Testis (tissue), 3 donors: ENCODE measurements around the gene THEMIS. TPM values are rescaled to one million over a fixed set of nuclear protein-coding genes. Genes with fewer than 3 reads are reported as not detected.

Experiments used
- DNase-seq: peaks from one replicate; pipeline ENCODE4 v3.0.0-alpha.2; 2019
- H3K27ac ChIP-seq, 2 donors: fragments of 200-600 bp; sonication (generic); one replicate each; pipeline ENCODE4 v1.5.1; 2019
- H3K27me3 ChIP-seq: fragments of 200-600 bp; sonication (generic); one replicate; pipeline ENCODE4 v1.5.1; 2019
- H3K36me3 ChIP-seq: fragments of 200-600 bp; sonication (generic); one replicate; pipeline ENCODE4 v1.5.1; 2017; ENCODE audit warnings: low read depth; ENCODE audit errors: missing control alignments
- H3K4me1 ChIP-seq: fragments of 200-600 bp; sonication (generic); one replicate; pipeline ENCODE4 v1.5.1; 2019
- H3K4me3 ChIP-seq, 2 donors: fragments of 200-600 bp; sonication (generic); one replicate each; pipeline ENCODE4 v1.5.1; 2017 to 2019
- H3K9me3 ChIP-seq: fragments of 200-600 bp; sonication (generic); one replicate; pipeline ENCODE4 v1.5.1; 2017
- POLR2A ChIP-seq: fragments of 450-650 bp; IDR thresholded peaks from one replicate; pipeline ENCODE4 v1.6.1; 2017; ENCODE audit warnings: antibody characterized with exemption, mild to moderate bottlenecking, moderate library complexity
- WGBS, 2 donors: methylation state at CpG; one replicate each; pipeline ENCODE4 v1.1.5; 2018; 5-methylcytosine and 5-hydroxymethylcytosine counted together
- intact Hi-C: fragments of 100-400 bp; cut with DNase I; formaldehyde crosslinking; loops from one replicate; pipeline ENCODE4 v1.15.1; 2023; ENCODE audit warnings: low total_unique reads
- polyA plus RNA-seq: library from polyadenylated mRNA; stranded (reverse); fragments of 350-450 nt; fragmentation: Illumina TruSeq; extraction: RNeasy Lipid Tissue Mini Kit (QIAGEN cat#74804); gene quantifications from one replicate; pipeline ENCODE4 v1.2.3, GENCODE V29; 2014; ENCODE audit warnings: low read depth, low replicate concordance; ENCODE audit not compliant: insufficient read depth
- total RNA-seq, 2 donors: library from RNA; depleted of rRNA; stranded (reverse); fragments of >200 nt; gene quantifications; one replicate each; pipeline ENCODE4 v1.2.3, GENCODE V29; 2016
- TF ChIP-seq, protein P1 (sequence below), 3 experiments: fragments of 450-650 bp in 2 of 3; fragments of 200-600 bp in 1 of 3; sonication (generic) in 1 of 3; IDR thresholded peaks; one replicate each; pipeline ENCODE4 v1.5.1; 2016 to 2019; ENCODE audit warnings: antibody characterized with exemption in 3 of 3, mild to moderate bottlenecking in 2 of 3, moderate library complexity in 1 of 3

The THEMIS gene
- total and polyA plus RNA-seq, 3 donors from 2014 or later = 0.36 to 2.1 (median 0.62) TPM

- H3K4me1 ChIP-seq = no peaks in the 10 kb centered on the region
- intact Hi-C loops = no loop called here
- no peaks in the 10 kb centered on the region for H3K9me3 ChIP-seq
- H3K36me3 ChIP-seq = no peaks in the 10 kb centered on the region
- TF ChIP-seq POLR2A = no peak
- TF ChIP-seq, protein P1, sequence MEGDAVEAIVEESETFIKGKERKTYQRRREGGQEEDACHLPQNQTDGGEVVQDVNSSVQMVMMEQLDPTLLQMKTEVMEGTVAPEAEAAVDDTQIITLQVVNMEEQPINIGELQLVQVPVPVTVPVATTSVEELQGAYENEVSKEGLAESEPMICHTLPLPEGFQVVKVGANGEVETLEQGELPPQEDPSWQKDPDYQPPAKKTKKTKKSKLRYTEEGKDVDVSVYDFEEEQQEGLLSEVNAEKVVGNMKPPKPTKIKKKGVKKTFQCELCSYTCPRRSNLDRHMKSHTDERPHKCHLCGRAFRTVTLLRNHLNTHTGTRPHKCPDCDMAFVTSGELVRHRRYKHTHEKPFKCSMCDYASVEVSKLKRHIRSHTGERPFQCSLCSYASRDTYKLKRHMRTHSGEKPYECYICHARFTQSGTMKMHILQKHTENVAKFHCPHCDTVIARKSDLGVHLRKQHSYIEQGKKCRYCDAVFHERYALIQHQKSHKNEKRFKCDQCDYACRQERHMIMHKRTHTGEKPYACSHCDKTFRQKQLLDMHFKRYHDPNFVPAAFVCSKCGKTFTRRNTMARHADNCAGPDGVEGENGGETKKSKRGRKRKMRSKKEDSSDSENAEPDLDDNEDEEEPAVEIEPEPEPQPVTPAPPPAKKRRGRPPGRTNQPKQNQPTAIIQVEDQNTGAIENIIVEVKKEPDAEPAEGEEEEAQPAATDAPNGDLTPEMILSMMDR (IDR thresholded peaks at IDR 0.05) = no peak
- no peak overlapping the region for H3K4me3 ChIP-seq
- H3K27me3 ChIP-seq = no peaks in the 10 kb centered on the region
- DNase-seq = no peak
- WGBS, 2 donors = 84 to 88% methylated on average over 3 of the region's 3 CpGs
- no peak overlapping the region for H3K27ac ChIP-seq
Observed at GRCh38 chr6:127732927-127733326, 167.9 kb downstream of the THEMIS start.

DNA sequence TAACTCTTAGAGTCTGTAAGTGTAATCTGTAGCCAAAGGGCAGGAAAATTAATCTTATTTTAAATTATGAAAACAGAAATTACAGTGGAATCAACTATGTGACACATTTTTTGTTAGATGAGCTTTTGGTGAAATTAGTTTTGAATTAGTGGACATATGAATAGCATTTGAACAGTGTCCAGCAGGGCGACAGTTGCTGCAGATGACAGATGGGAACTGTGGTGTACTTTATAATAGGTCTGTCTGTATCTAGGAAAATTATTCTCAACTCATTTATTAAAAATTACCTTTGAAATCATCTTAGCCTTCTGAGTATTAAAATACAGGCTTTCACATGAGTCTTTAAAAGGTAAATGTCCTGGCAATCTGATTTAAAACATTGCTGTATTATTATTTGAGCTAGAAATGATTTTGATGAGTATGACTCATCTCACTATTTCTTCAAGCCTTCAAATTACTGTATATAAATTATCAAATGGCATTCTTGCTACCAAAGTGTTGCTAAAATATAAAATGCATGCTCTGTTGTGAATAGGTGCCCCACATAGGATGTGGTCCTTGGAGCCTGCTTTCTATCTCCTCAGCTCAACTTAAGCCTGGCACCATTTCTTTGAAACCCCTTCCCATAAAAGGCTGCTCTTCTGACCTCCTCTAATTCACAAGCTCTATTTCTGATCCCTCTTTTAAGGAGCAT lies 173.5 kb downstream of the THEMIS start:
- no peaks in the 10 kb centered on the region for H3K9me3 ChIP-seq
- H3K4me3 ChIP-seq = no peak overlapping the region
- WGBS, 2 donors = 92 to 97% methylated on average over 1 of the region's 1 CpG
- no peaks in the 10 kb centered on the region for H3K4me1 ChIP-seq
- no peak for DNase-seq
- no peak overlapping the region for H3K27ac ChIP-seq
- intact Hi-C loops = no loop called here
- no peaks in the 10 kb centered on the region for H3K36me3 ChIP-seq
- no peaks in the 10 kb centered on the region for H3K27me3 ChIP-seq
- no peak for TF ChIP-seq POLR2A
- TF ChIP-seq, protein P1 (IDR thresholded peaks at IDR 0.05) = no peak

DNA sequence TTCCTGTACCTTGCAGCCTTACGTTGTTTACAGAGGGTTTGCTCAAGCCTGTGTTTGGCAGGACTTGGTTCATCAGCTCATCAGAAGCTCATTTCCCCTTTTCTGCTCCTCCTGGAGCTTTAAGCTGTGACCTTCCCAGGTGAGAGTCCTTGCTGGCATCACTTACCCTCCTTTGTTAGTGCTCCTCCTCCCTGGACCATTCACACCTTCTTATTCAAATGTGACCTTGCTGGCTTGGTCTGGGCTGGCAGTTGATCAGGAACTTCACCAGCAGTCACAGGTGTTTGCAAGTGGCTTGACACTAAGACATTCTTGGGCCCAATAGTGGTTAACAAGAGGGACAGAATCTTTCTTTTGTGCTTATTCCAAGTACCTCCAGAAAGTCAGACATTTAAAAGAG lies 175.0 kb downstream of the THEMIS start:
- WGBS, 2 donors = 84 to 87% methylated on average over 1 of the region's 1 CpG
- no peak for TF ChIP-seq POLR2A
- TF ChIP-seq, protein P1 (IDR thresholded peaks at IDR 0.05) = no peak
- Histone ChIP-seq H3K27ac (no peak overlapping the region), H3K4me3 (no peak overlapping the region), H3K9me3 (no peaks in the 10 kb centered on the region), H3K27me3 (no peaks in the 10 kb centered on the region), H3K36me3 (no peaks in the 10 kb centered on the region), H3K4me1 (no peaks in the 10 kb centered on the region)
- intact Hi-C loops = no loop called here
- no peak for DNase-seq

DNA sequence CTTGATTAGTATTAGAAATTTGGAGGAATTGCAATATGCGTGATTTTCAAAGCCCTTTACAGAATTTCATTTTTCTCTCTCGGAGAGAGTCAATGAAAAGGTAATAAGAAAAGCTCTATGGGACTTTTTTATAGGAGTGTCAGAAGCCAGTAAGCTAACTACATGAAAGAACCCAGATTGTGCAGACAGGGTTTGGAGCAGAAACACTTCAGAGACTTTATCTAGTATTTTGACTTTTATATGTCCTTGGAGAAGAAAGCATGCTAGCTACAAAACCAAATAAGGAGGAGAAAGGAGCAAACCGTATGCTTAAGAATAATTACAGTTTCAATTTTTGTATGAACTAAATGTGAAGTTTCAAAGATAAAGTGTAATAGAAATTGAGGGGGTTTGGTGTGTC lies 182.2 kb downstream of the THEMIS start:
- Histone ChIP-seq H3K27me3 (no peaks in the 10 kb centered on the region), H3K4me3 (no peak overlapping the region), H3K4me1 (no peaks in the 10 kb centered on the region), H3K27ac (no peak overlapping the region), H3K36me3 (no peaks in the 10 kb centered on the region), H3K9me3 (no peaks in the 10 kb centered on the region)
- DNase-seq = no peak
- intact Hi-C loops = no loop called here
- TF ChIP-seq, protein P1 (IDR thresholded peaks at IDR 0.05) = no peak
- TF ChIP-seq POLR2A = no peak
- WGBS, 2 donors = 56% methylated on average over 3 of the region's 3 CpGs

- Histone ChIP-seq H3K27ac (no peak overlapping the region), H3K9me3 (no peaks in the 10 kb centered on the region), H3K4me1 (no peaks in the 10 kb centered on the region), H3K36me3 (no peaks in the 10 kb centered on the region), H3K27me3 (no peaks in the 10 kb centered on the region), H3K4me3 (no peak overlapping the region)
- WGBS, 2 donors = 76 to 83% methylated on average over 2 of the region's 2 CpGs
- no peak for DNase-seq
- TF ChIP-seq, protein P1 (IDR thresholded peaks at IDR 0.05) = no peak
- TF ChIP-seq POLR2A = no peak
- intact Hi-C loops = no loop called here
Observed at GRCh38 chr6:127717384-127717783, 183.5 kb downstream of the THEMIS start.
